Sigmoid colon (tissue), 7 donors: ENCODE data around the gene CBL. TPM values are rescaled to one million over a fixed set of nuclear protein-coding genes. Genes with fewer than 3 reads are reported as not detected.
A peak's percentile ranks its signal among the peaks of the same experiment; 100 is the strongest.
"Not testable (repeated sequence)": the region's sequence is repeated elsewhere in the genome, so short reads cannot be mapped to it uniquely, and the experiment has no call there.

Experiments
- DNase-seq: peaks from one replicate; pipeline ENCODE4 v3.0.0-alpha.2; 2019
- H3K27ac ChIP-seq, 4 donors: fragments of 200-600 bp; sonication (generic); one replicate each; pipeline ENCODE4 v1.5.1; 2016 to 2019; ENCODE audit warnings: mild to moderate bottlenecking in 1 of 4
- H3K27me3 ChIP-seq, 3 donors: fragments of 200-600 bp; sonication (generic); one replicate each; pipeline ENCODE4 v1.5.1; 2019; ENCODE audit warnings: mild to moderate bottlenecking in 1 of 3
- H3K36me3 ChIP-seq, 4 donors: fragments of 200-600 bp; sonication (generic); one replicate each; pipeline ENCODE4 v1.5.1; 2016 to 2019
- H3K4me1 ChIP-seq, 4 donors: fragments of 200-600 bp; sonication (generic); one replicate each; pipeline ENCODE4 v1.5.1; 2017 to 2019
- H3K4me3 ChIP-seq, 4 donors: fragments of 200-600 bp; sonication (generic); one replicate each; pipeline ENCODE4 v1.5.1; 2017 to 2019; ENCODE audit warnings: mild to moderate bottlenecking in 2 of 4, moderate library complexity in 1 of 4
- H3K9me3 ChIP-seq, 4 donors: fragments of 200-600 bp in 3 of 4; sonication (generic) in 3 of 4; one replicate each; pipeline versions ENCODE4 v1.5.1 to v1.6.1; 2013 to 2019
- EP300 ChIP-seq, 4 donors: sonication (generic); formaldehyde crosslinking; IDR thresholded peaks; one replicate each; pipeline ENCODE4 v1.6.1; 2017; ENCODE audit warnings: antibody characterized with exemption in 4 of 4
- POLR2A ChIP-seq, 2 donors: fragments of 450-650 bp; IDR thresholded peaks; one replicate each; pipeline ENCODE4 v1.6.1; 2016; ENCODE audit warnings: antibody characterized with exemption in 2 of 2, mild to moderate bottlenecking in 2 of 2, moderate library complexity in 2 of 2
- POLR2AphosphoS5 ChIP-seq, 4 donors: sonication (generic); formaldehyde crosslinking; IDR thresholded peaks; one replicate each; pipeline ENCODE4 v1.6.1; 2017; ENCODE audit warnings: antibody characterized with exemption in 4 of 4
- WGBS, 2 donors: extraction: QIAGEN DNeasy Blood & Tissue Kit; methylation state at CpG; one replicate each; pipeline ENCODE4 v1.1.7; 2013; 5-methylcytosine and 5-hydroxymethylcytosine counted together
- intact Hi-C: fragments of 100-400 bp; cut with DNase I; formaldehyde crosslinking; loops from one replicate; pipeline ENCODE4 v1.15.1; 2023
- polyA plus RNA-seq, 3 donors: library from polyadenylated mRNA; stranded (reverse); fragments of 200-250 nt; gene quantifications; one replicate each; pipeline ENCODE4 v1.2.3, GENCODE V29; 2013
- total RNA-seq, 4 donors: library from RNA; depleted of rRNA; stranded (reverse); fragments of >200 nt; gene quantifications; one replicate each; pipeline ENCODE4 v1.1.0, GENCODE V29; 2016
- TF ChIP-seq, protein P1 (sequence below), 4 experiments: fragments of 450-650 bp in 3 of 4; fragments of 200-600 bp in 1 of 4; IDR thresholded peaks; one replicate each; pipeline ENCODE4 v1.5.1; 2016 to 2019; ENCODE audit warnings: antibody characterized with exemption in 4 of 4, mild to moderate bottlenecking in 3 of 4, moderate library complexity in 2 of 4
- donor health status: healthy with polysubstance abuse.
- donor health status: Bipolar disorder and iron deficiency.
- donor health status: healthy.

The CBL gene
- total and polyA plus RNA-seq, 7 donors = 1.8 to 17.7 (median 11.8) TPM

- Histone ChIP-seq H3K4me3 (no peak overlapping the region), H3K36me3 (no peaks in the 10 kb centered on the region), H3K4me1 (peaks cover 0 to 15% (median 13%) of the 10 kb centered on the region in 4 donors), H3K27me3 (no peaks in the 10 kb centered on the region), H3K9me3 (no peaks in the 10 kb centered on the region), H3K27ac (peak overlapping the region in 3 of 4 donors; percentile 15 to 60 (median 36))
- TF ChIP-seq EP300 (IDR thresholded peaks at IDR 0.05) (no peak), POLR2AphosphoS5 (IDR thresholded peaks at IDR 0.05) (no peak), POLR2A (IDR thresholded peaks at IDR 0.05) (no peak)
- TF ChIP-seq, protein P1, sequence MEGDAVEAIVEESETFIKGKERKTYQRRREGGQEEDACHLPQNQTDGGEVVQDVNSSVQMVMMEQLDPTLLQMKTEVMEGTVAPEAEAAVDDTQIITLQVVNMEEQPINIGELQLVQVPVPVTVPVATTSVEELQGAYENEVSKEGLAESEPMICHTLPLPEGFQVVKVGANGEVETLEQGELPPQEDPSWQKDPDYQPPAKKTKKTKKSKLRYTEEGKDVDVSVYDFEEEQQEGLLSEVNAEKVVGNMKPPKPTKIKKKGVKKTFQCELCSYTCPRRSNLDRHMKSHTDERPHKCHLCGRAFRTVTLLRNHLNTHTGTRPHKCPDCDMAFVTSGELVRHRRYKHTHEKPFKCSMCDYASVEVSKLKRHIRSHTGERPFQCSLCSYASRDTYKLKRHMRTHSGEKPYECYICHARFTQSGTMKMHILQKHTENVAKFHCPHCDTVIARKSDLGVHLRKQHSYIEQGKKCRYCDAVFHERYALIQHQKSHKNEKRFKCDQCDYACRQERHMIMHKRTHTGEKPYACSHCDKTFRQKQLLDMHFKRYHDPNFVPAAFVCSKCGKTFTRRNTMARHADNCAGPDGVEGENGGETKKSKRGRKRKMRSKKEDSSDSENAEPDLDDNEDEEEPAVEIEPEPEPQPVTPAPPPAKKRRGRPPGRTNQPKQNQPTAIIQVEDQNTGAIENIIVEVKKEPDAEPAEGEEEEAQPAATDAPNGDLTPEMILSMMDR (IDR thresholded peaks at IDR 0.05) = no peak
- WGBS, 2 donors = 95 to 98% methylated on average over 5 of the region's 5 CpGs
- DNase-seq = no peak
- intact Hi-C loops = no loop called here
Measured at GRCh38 chr11:119222891-119223290, 16.8 kb downstream of the CBL start.

GRCh38 chr11:119223856-119224255, 17.7 kb downstream of the CBL start:
- Histone ChIP-seq H3K27me3 (no peaks in the 10 kb centered on the region), H3K4me3 (no peak overlapping the region), H3K9me3 (no peaks in the 10 kb centered on the region), H3K36me3 (no peaks in the 10 kb centered on the region), H3K27ac (no peak overlapping the region), H3K4me1 (peaks cover 0 to 16% (median 13%) of the 10 kb centered on the region in 4 donors)
- intact Hi-C loops = no loop called here
- no peak for TF ChIP-seq EP300 (IDR thresholded peaks at IDR 0.05)
- TF ChIP-seq, protein P1 (IDR thresholded peaks at IDR 0.05) = no peak
- no peak for TF ChIP-seq POLR2AphosphoS5 (IDR thresholded peaks at IDR 0.05)
- TF ChIP-seq POLR2A (IDR thresholded peaks at IDR 0.05) = no peak
- WGBS, 2 donors = 90 to 93% methylated on average over 1 of the region's 1 CpG
- DNase-seq = no peak

DNA sequence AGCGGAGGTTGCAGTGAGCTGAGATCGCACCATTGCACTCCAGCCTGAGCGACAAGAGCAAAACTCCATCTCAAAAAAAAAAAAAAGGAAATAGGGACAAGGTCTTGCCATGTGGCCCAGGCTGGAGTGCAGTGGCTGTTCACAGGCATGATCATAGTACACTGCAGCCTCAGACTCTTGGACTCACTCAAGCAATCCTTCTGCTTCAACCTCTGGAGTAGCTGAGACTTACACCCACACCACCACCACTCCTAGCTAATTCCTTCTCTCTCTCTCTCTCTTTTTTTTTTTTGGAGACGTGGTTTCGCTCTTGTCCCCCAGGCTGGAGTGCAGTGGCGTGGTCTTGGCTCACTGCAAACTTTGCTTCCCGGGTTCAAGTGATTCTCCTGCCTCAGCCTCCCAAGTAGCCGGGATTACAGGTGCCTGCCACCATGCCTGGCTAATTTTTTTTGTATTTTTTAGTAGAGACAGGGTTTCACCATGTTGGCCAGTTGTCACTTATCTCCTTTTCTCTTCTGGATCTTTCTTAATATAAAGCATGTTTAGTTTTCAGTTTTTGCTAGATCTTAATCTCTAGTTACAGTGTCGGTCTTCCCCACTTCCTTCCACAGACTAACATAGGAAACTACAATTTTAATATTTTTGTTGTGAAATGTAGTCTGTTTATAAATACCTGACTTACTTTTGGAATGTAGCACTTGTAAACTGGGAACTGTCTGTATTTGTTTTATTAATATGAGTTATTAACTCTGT, 22.6 kb downstream of the CBL start:
- intact Hi-C loops, H3K27me3 ChIP-seq: not testable (repeated sequence)
- WGBS, 2 donors = 82 to 93% methylated on average over 9 of the region's 9 CpGs

GRCh38 chr11:119229288-119229672, 23.1 kb downstream of the CBL start:
- Histone ChIP-seq H3K36me3 (peaks cover 0 to 13% (median 2%) of the 10 kb centered on the region in 4 donors), H3K4me3 (no peak overlapping the region)
- 83 to 86% methylated on average over 3 of the region's 3 CpGs for WGBS, 2 donors

More for the DNA sequence above, 22.6 kb downstream of the CBL start:
- H3K4me1 ChIP-seq, DNase-seq, H3K27ac ChIP-seq, H3K9me3 ChIP-seq, H3K4me3 ChIP-seq: not testable (repeated sequence)
- H3K36me3 ChIP-seq = peaks cover 0 to 13% (median 1%) of the 10 kb centered on the region in 4 donors

GRCh38 chr11:119229741-119230140, 23.6 kb downstream of the CBL start:
- Histone ChIP-seq H3K36me3 (peaks cover 0 to 13% (median 2%) of the 10 kb centered on the region in 4 donors), H3K27me3 (no peaks in the 10 kb centered on the region), H3K27ac (no peak overlapping the region), H3K4me3 (no peak overlapping the region), H3K4me1 (peaks cover 0 to 10% (median 4%) of the 10 kb centered on the region in 4 donors), H3K9me3 (no peaks in the 10 kb centered on the region)
- intact Hi-C loops = no loop called here
- no peak for TF ChIP-seq EP300 (IDR thresholded peaks at IDR 0.05)
- 94 to 97% methylated on average over 4 of the region's 4 CpGs for WGBS, 2 donors
- no peak for DNase-seq

More at GRCh38 chr11:119229288-119229672, 23.1 kb downstream of the CBL start:
- Histone ChIP-seq H3K9me3 (no peaks in the 10 kb centered on the region), H3K27ac (no peak overlapping the region), H3K4me1 (peaks cover 0 to 10% (median 4%) of the 10 kb centered on the region in 4 donors), H3K27me3 (no peaks in the 10 kb centered on the region)
- intact Hi-C loops = no loop called here
- no peak for DNase-seq
- TF ChIP-seq POLR2A (IDR thresholded peaks at IDR 0.05) (no peak), POLR2AphosphoS5 (IDR thresholded peaks at IDR 0.05) (no peak), EP300 (IDR thresholded peaks at IDR 0.05) (no peak)
- TF ChIP-seq, protein P1 (IDR thresholded peaks at IDR 0.05) = no peak
